ENCODE results near the gene ZNF892. TPM values are rescaled to one million over a fixed set of nuclear protein-coding genes. Genes with fewer than 3 reads are reported as not detected.
"Not testable (repeated sequence)": the region's sequence is repeated elsewhere in the genome, so short reads cannot be mapped to it uniquely, and the experiment has no call there.

ZNF892 gene
- total RNA-seq, 1 donor from 2014 or later: 5.8 TPM

- Histone ChIP-seq H3K4me3 (ENCODE audit: low read depth, low read length) (no peak overlapping the region), H3K36me3 (ENCODE audit: control insufficient read depth, insufficient read depth, low read length) (no peaks in the 10 kb centered on the region), H3K27me3 (ENCODE audit: control insufficient read depth, insufficient read depth, low read length) (no peaks in the 10 kb centered on the region)
- no peak for TF ChIP-seq CTCF (IDR thresholded peaks at IDR 0.05; ENCODE audit: insufficient read depth, low read length, severe bottlenecking)
- FAIRE-seq: no peak
- DNase-seq (ENCODE audit: low read depth): no peak
Measured at GRCh38 chr2:95232232-95232631, 24.9 kb downstream of the ZNF892 start.

- FAIRE-seq (peak; percentile 83), DNase-seq (ENCODE audit: low read depth) (no peak)
- Histone ChIP-seq H3K36me3 (ENCODE audit: control insufficient read depth, insufficient read depth, low read length) (no peaks in the 10 kb centered on the region), H3K4me3 (ENCODE audit: low read depth, low read length) (no peak overlapping the region), H3K27me3 (ENCODE audit: control insufficient read depth, insufficient read depth, low read length) (no peaks in the 10 kb centered on the region)
- no peak for TF ChIP-seq CTCF (IDR thresholded peaks at IDR 0.05; ENCODE audit: insufficient read depth, low read length, severe bottlenecking)
Measured at GRCh38 chr2:95234286-95234785, 27.0 kb downstream of the ZNF892 start.

GRCh38 chr2:95234816-95235215, 27.5 kb downstream of the ZNF892 start:
- H3K36me3 ChIP-seq (ENCODE audit: control insufficient read depth, insufficient read depth, low read length): no peaks in the 10 kb centered on the region
- no peak for FAIRE-seq
- no peak overlapping the region for H3K4me3 ChIP-seq (ENCODE audit: low read depth, low read length)

GRCh38 chr2:95238131-95238530, 30.8 kb downstream of the ZNF892 start:
- FAIRE-seq (no peak), DNase-seq (ENCODE audit: low read depth) (no peak)
- Histone ChIP-seq H3K4me3 (ENCODE audit: low read depth, low read length) (no peak overlapping the region), H3K27me3 (ENCODE audit: control insufficient read depth, insufficient read depth, low read length) (no peaks in the 10 kb centered on the region), H3K36me3 (ENCODE audit: control insufficient read depth, insufficient read depth, low read length) (no peaks in the 10 kb centered on the region)
- TF ChIP-seq CTCF (IDR thresholded peaks at IDR 0.05; ENCODE audit: insufficient read depth, low read length, severe bottlenecking): no peak

More at GRCh38 chr2:95234816-95235215, 27.5 kb downstream of the ZNF892 start:
- no peak for TF ChIP-seq CTCF (IDR thresholded peaks at IDR 0.05; ENCODE audit: insufficient read depth, low read length, severe bottlenecking)
- no peaks in the 10 kb centered on the region for H3K27me3 ChIP-seq (ENCODE audit: control insufficient read depth, insufficient read depth, low read length)
- no peak for DNase-seq (ENCODE audit: low read depth)

GRCh38 chr2:95240091-95240490, 32.8 kb downstream of the ZNF892 start:
- DNase-seq (ENCODE audit: low read depth) (peak; percentile 90), FAIRE-seq (no peak)
- Histone ChIP-seq H3K36me3 (ENCODE audit: control insufficient read depth, insufficient read depth, low read length) (no peaks in the 10 kb centered on the region), H3K4me3 (ENCODE audit: low read depth, low read length) (no peak overlapping the region), H3K27me3 (ENCODE audit: control insufficient read depth, insufficient read depth, low read length) (no peaks in the 10 kb centered on the region)
- TF ChIP-seq CTCF (IDR thresholded peaks at IDR 0.05; ENCODE audit: insufficient read depth, low read length, severe bottlenecking): no peak

- H3K4me3 ChIP-seq (ENCODE audit: low read depth, low read length): no peak overlapping the region
- H3K36me3 ChIP-seq (ENCODE audit: control insufficient read depth, insufficient read depth, low read length): no peaks in the 10 kb centered on the region
- H3K27me3 ChIP-seq (ENCODE audit: control insufficient read depth, insufficient read depth, low read length): no peaks in the 10 kb centered on the region
- peak; percentile 37 for DNase-seq (ENCODE audit: low read depth)
- TF ChIP-seq CTCF (IDR thresholded peaks at IDR 0.05; ENCODE audit: insufficient read depth, low read length, severe bottlenecking): no peak
- FAIRE-seq: no peak
Measured at GRCh38 chr2:95240556-95240955, 33.2 kb downstream of the ZNF892 start.

GRCh38 chr2:95242084-95242483, 34.8 kb downstream of the ZNF892 start:
- H3K4me3 ChIP-seq (ENCODE audit: low read depth, low read length); H3K27me3 ChIP-seq (ENCODE audit: control insufficient read depth, insufficient read depth, low read length); H3K36me3 ChIP-seq (ENCODE audit: control insufficient read depth, insufficient read depth, low read length); DNase-seq (ENCODE audit: low read depth); FAIRE-seq: not testable (repeated sequence)
